CD4-positive, alpha-beta T cell treated with Interleukin-15 for 1 hour (primary cell): ENCODE measurements around the gene USP47.

Source experiments
- DNase-seq: peaks from one replicate; pipeline ENCODE4 v3.0.0-alpha.2; 2020

Gene USP47

DNA sequence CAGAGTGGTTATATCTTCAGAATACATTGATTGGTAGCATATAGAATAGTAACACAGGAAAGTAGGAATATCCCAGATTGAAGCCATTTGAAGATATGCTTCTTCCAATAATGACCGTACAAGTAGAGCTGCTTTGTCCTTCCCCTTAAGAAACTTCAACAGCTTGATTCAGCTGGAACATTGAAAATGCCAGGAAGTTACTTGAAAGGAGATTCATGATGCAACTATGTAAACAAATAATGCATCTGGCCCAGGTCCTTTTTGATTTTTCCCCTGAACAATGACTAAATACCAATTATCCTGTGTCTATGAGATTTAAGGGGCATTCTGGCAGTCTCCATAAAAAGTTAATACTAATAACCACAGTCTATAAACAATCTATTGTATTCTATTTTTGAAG is 163.7 kb downstream of the USP47 start:
- DNase-seq, result no peak

- DNase-seq, result no peak
Measured at GRCh38 chr11:12006552-12007229, 164.9 kb downstream of the USP47 start.

DNA sequence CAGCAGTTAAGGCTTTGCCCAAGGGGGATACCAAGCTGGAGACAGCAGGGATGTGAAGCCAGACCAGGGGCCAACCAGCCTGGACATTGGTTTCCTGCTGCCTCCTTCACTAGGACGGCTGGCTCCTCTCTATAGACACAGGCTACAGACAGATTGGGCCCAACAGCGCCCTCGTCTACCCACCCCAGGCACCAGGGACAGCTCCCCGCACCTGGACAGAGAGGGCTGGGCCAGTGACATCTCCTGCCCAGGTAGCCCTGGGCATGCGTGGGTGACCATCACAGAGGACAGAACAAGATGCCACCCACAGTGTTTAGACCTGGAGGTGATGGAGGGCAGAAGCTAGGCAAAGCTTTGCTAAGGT is 165.4 kb downstream of the USP47 start:
- DNase-seq, result no peak

GRCh38 chr11:12007769-12008737 is 166.3 kb downstream of the USP47 start, which contains the start of gene DKK3:
Gene DKK3 (minus strand): TSS chr11:12008626. CDS start chr11:12008582, 44 bp downstream.
- no peak for DNase-seq
